ENCODE results near the gene MRPS26.
A peak's percentile ranks its signal among the peaks of the same experiment; 100 is the strongest.

DNA sequence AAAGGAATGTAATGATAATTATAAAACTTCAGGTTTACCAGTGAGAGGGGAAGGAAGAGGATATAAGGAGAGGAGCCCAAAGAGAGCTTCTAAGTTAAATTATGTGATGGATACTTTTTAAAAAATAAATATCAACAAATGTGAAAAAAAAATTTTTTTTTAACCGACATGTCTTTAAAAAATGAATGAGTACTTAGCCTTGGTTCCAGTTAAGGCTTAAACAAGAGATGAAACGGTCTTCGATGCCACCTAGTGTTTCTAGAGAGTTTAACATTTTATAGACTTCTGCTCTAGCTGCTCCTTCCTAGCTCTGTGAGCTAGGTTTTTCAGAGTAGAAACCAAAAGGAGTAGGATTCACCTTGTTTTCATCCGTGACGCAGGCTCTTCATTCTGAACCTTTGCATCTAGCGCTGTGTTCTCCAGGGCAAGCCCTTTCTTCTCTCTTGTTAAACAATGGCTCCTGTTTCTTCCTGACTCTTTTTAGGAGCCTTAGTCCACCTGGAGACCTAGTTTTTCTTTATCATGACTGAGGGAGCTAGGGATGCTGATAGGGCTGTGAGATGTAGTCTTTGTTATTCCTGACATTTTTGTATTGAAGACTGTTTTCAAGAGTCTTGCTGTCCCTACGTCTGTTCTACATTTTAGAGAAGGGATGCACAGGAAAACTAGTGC is 44.9 kb upstream of the MRPS26 start:
- TF ChIP-seq, protein P1, sequence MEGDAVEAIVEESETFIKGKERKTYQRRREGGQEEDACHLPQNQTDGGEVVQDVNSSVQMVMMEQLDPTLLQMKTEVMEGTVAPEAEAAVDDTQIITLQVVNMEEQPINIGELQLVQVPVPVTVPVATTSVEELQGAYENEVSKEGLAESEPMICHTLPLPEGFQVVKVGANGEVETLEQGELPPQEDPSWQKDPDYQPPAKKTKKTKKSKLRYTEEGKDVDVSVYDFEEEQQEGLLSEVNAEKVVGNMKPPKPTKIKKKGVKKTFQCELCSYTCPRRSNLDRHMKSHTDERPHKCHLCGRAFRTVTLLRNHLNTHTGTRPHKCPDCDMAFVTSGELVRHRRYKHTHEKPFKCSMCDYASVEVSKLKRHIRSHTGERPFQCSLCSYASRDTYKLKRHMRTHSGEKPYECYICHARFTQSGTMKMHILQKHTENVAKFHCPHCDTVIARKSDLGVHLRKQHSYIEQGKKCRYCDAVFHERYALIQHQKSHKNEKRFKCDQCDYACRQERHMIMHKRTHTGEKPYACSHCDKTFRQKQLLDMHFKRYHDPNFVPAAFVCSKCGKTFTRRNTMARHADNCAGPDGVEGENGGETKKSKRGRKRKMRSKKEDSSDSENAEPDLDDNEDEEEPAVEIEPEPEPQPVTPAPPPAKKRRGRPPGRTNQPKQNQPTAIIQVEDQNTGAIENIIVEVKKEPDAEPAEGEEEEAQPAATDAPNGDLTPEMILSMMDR (IDR thresholded peaks at IDR 0.05) = peak in 3 of 4 experiments; percentile 21 to 56 (median 53)
- TF ChIP-seq POLR2A (IDR thresholded peaks at IDR 0.05) = no peak

Data from prostate gland (tissue), 2 donors.